Lung microvascular endothelial cell (primary cell): ENCODE data around the gene ARSB. TPM values are rescaled to one million over a fixed set of nuclear protein-coding genes. Genes with fewer than 3 reads are reported as not detected.
"Not testable (repeated sequence)": the region's sequence is repeated elsewhere in the genome, so short reads cannot be mapped to it uniquely, and the experiment has no call there.

Source experiments
- DNase-seq, 2 donors: peaks; one replicate each; pipeline versions ENCODE4 v3.0.0 to v3.0.0-alpha.2; 2010; ENCODE audit warnings: low read depth in 2 of 2
- total RNA-seq: library from RNA; depleted of rRNA; stranded (reverse); fragments of >200 nt; gene quantifications from 2 replicates; pipeline ENCODE4 v1.2.1, GENCODE V29; 2014

ARSB gene
- total RNA-seq, 1 donor from 2014 or later = 11.7 TPM

- DNase-seq = peak; percentile 18 to 43
Measured at GRCh38 chr5:78903861-78904260, 81.2 kb downstream of the ARSB start.

- DNase-seq = no peak
Measured at GRCh38 chr5:78903353-78903752, 81.8 kb downstream of the ARSB start.

GRCh38 chr5:78899922-78900362 is 85.2 kb downstream of the ARSB start:
- peak; percentile 69 to 82 for DNase-seq

GRCh38 chr5:78896132-78896531 is 89.0 kb downstream of the ARSB start:
- DNase-seq = peak in 1 of 2 donors; percentile 71

- DNase-seq = no peak
Measured at GRCh38 chr5:78895616-78896015, 89.5 kb downstream of the ARSB start.

GRCh38 chr5:78893940-78894677 is 91.0 kb downstream of the ARSB start:
- no peak for DNase-seq

GRCh38 chr5:78890667-78891379 is 94.3 kb downstream of the ARSB start:
- no peak for DNase-seq

- peak in 1 of 2 donors; percentile 9 for DNase-seq
Measured at GRCh38 chr5:78889369-78890140, 95.6 kb downstream of the ARSB start.

- no peak for DNase-seq
Measured at GRCh38 chr5:78888580-78889368, 96.3 kb downstream of the ARSB start.

- DNase-seq = peak in 1 of 2 donors; percentile 24
Measured at GRCh38 chr5:78887384-78888118, 97.6 kb downstream of the ARSB start.

- peak; percentile 29 to 46 for DNase-seq
Measured at GRCh38 chr5:78886341-78887230, 98.5 kb downstream of the ARSB start.

GRCh38 chr5:78881884-78882283 is 103.2 kb downstream of the ARSB start:
- DNase-seq = no peak

GRCh38 chr5:78879516-78879915 is 105.6 kb downstream of the ARSB start:
- no peak for DNase-seq

GRCh38 chr5:78866076-78866475 is 119.0 kb downstream of the ARSB start:
- not testable (repeated sequence) for DNase-seq

- no peak for DNase-seq
Measured at GRCh38 chr5:78858364-78858763, 126.7 kb downstream of the ARSB start.

- no peak for DNase-seq
Measured at GRCh38 chr5:78855026-78855425, 130.1 kb downstream of the ARSB start.

GRCh38 chr5:78851891-78852290 is 133.2 kb downstream of the ARSB start:
- DNase-seq = not testable (repeated sequence)

GRCh38 chr5:78845470-78845869 is 139.6 kb downstream of the ARSB start:
- DNase-seq = no peak

- no peak for DNase-seq
Measured at GRCh38 chr5:78843436-78843835, 141.7 kb downstream of the ARSB start.

GRCh38 chr5:78841767-78842166 is 143.3 kb downstream of the ARSB start:
- DNase-seq = peak; percentile 34 to 55
